Mammary epithelial cell (primary cell): ENCODE results near the gene KRT37.

Source experiments
- EZH2 ChIP-seq: IDR thresholded peaks from 2 replicates; pipeline ENCODE4 v1.6.1; 2012; ENCODE audit warnings: low read length, inconsistent platforms, borderline replicate concordance
- TF ChIP-seq, protein P1 (sequence below), 2 donors: IDR thresholded peaks in 1 of 2; conservative IDR thresholded peaks in 1 of 2; 2 replicates each; pipeline ENCODE4 v1.5.1; 2011 to 2012; ENCODE audit warnings: inconsistent platforms in 2 of 2, low read length in 2 of 2, mild to moderate bottlenecking in 2 of 2, control low read depth in 1 of 2, low read depth in 1 of 2; ENCODE audit not compliant: insufficient read depth in 1 of 2; ENCODE audit errors: extremely low read depth in 1 of 2

DNA sequence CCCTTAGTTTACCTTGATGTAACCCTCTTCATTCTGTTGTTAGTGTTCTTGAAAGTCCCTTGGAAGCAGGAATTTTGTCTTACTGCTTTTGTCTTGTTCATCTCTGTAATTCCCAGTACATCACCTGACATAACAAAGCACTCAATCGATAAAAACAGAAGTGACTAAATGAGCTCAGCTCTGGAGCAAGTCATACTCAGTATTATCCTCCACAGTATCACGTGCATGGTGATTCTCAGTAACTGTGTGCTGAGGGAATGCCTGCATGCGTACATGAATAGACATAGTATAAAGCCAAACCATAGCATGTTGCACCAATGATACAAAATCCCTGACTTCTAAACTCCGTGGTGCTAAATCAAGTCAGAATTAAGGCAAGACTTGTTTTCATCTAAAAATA, 9.2 kb upstream of the KRT37 start:
- TF ChIP-seq, protein P1, sequence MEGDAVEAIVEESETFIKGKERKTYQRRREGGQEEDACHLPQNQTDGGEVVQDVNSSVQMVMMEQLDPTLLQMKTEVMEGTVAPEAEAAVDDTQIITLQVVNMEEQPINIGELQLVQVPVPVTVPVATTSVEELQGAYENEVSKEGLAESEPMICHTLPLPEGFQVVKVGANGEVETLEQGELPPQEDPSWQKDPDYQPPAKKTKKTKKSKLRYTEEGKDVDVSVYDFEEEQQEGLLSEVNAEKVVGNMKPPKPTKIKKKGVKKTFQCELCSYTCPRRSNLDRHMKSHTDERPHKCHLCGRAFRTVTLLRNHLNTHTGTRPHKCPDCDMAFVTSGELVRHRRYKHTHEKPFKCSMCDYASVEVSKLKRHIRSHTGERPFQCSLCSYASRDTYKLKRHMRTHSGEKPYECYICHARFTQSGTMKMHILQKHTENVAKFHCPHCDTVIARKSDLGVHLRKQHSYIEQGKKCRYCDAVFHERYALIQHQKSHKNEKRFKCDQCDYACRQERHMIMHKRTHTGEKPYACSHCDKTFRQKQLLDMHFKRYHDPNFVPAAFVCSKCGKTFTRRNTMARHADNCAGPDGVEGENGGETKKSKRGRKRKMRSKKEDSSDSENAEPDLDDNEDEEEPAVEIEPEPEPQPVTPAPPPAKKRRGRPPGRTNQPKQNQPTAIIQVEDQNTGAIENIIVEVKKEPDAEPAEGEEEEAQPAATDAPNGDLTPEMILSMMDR (conservative IDR thresholded peaks at IDR 0.05 in 1 of 2, IDR thresholded peaks at IDR 0.05 in 1 of 2; ENCODE audit: extremely low read depth in 1 of 2, insufficient read depth in 1 of 2, low read depth in 1 of 2, low read length in 2 of 2), result no peak
- TF ChIP-seq EZH2, result no peak
